ENCODE results near the gene PFKP.

GRCh38 chr10:3141351-3142005 lies 74.1 kb downstream of the PFKP start:
- TF ChIP-seq CTCF (IDR thresholded peaks at IDR 0.05; ENCODE audit: low read depth, low read length, poor library complexity, severe bottlenecking) (no peak), EZH2phosphoT487 (IDR thresholded peaks at IDR 0.05; ENCODE audit: borderline replicate concordance, low read length) (no peak)

All from DOHH2 (cell line).